Measurements from ENCODE around the gene ALDH4A1. TPM values are rescaled to one million over a fixed set of nuclear protein-coding genes. Genes with fewer than 3 reads are reported as not detected.

ALDH4A1 gene
- total and polyA plus RNA-seq, 2 of the 4 experiments (the other 2 are of a cell fraction): 8.6 to 21.1 TPM

GRCh38 chr1:18886003-18886335 is 16.4 kb downstream of the ALDH4A1 start:
- Histone ChIP-seq H2BK15ac (ENCODE audit: low read depth, low read length) (no peak overlapping the region; the same call in 2 of the 3 replicates), H3K9me1 (ENCODE audit: insufficient read depth, low read length) (peaks cover 5% of the 10 kb centered on the region), H3K56ac (ENCODE audit: extremely low read depth, insufficient read depth, low read length) (no peak overlapping the region), H3K14ac (replicated peaks; ENCODE audit: low read depth, low read length) (0 out of 2 replicates have a peak overlapping the region, but pooled peaks have one; percentile 40), H3K4me2 (ENCODE audit: low read depth, low read length) (no peak overlapping the region), H3K36me3 (ENCODE audit: control insufficient read depth, insufficient read depth, low read length) (peaks cover 3% of the 10 kb centered on the region; the same call in 1 of the 2 replicates), H2BK20ac (ENCODE audit: low read depth, low read length) (no peak overlapping the region), H2AFZ (replicated peaks; ENCODE audit: low read length, poor library complexity) (peak overlapping the region; percentile 70), H2AK5ac (ENCODE audit: low read depth, low read length) (peak overlapping the region; percentile 80), H4K5ac (ENCODE audit: low read depth, low read length) (peak overlapping the region; percentile 26; the same call in 1 of the 2 replicates), H4K20me1 (ENCODE audit: insufficient read depth, low read length) (no peaks in the 10 kb centered on the region; the same call in none of the 2 replicates), H3K23ac (ENCODE audit: low read depth, low read length) (no peak overlapping the region), H4K8ac (ENCODE audit: low read depth in 2 of 2, low read length in 2 of 2) (no peak overlapping the region), H3K4me3 (ENCODE audit: insufficient read depth, low read depth, low read length) (no peak overlapping the region), H2BK120ac (ENCODE audit: low read depth, low read length) (no peak overlapping the region), H4K91ac (ENCODE audit: insufficient read depth, low read depth, low read length) (no peak overlapping the region; the same call in 1 of the 2 replicates), H2AK9ac (replicated peaks; ENCODE audit: low read depth, low read length, poor library complexity) (peak overlapping the region; percentile 74), H2BK5ac (ENCODE audit: low read depth, low read length, poor library complexity, severe bottlenecking) (peak overlapping the region; percentile 27), H3K9me3 (ENCODE audit: control insufficient read depth, insufficient read depth, low read length) (no peaks in the 10 kb centered on the region), H3K79me1 (ENCODE audit: low read depth in 1 of 2, low read length in 2 of 2) (no peaks in the 10 kb centered on the region), H3K4ac (ENCODE audit: low read depth, low read length) (no peak overlapping the region), H3K27ac (ENCODE audit: insufficient read depth, low read length) (no peak overlapping the region), H3K4me1 (ENCODE audit: control insufficient read depth, insufficient read depth, low read length) (peaks cover 9% of the 10 kb centered on the region), H3K27me3 (ENCODE audit: control insufficient read depth, insufficient read depth, low read length) (no peaks in the 10 kb centered on the region), H3K9ac (ENCODE audit: low read depth, low read length) (no peak overlapping the region), H3K18ac (ENCODE audit: low read depth, low read length) (no peak overlapping the region)
- ChIA-PET POLR2A (ENCODE audit: unreplicated experiment) (interaction anchor here (0.6 kb wide), 1 partner anchor 75 kb away, joined by 5 read pairs; no protein-coding TSS in a partner anchor), CTCF (interaction anchor here (1.5 kb wide), 1 partner anchor 10 kb away, joined by 4 read pairs; no protein-coding TSS in a partner anchor)
- no TSS peak for BruUV-seq (replicated peaks)
- intact Hi-C loops (cut with micrococcal nuclease) (no loop called here), dilution Hi-C loops (cut with HindIII; ENCODE audit: low sequenced_read_pairs, unreplicated experiment) (no loop called here), in situ Hi-C loops (cut with MboI; ENCODE audit: low sequenced_read_pairs) (no loop called here)
- ATAC-seq (ENCODE audit: low read depth) (peak; percentile 31), DNase-seq (peak; percentile 59)
- 100% methylated on average over 1 of the region's 1 CpG; no CpG with 5 or more reads in 1 of the 2 experiments for WGBS, 2 experiments (ENCODE audit: extremely low coverage in 2 of 2, insufficient read length in 1 of 2)
- TF ChIP-seq MAZ (IDR thresholded peaks at IDR 0.05; ENCODE audit: borderline replicate concordance, low read depth, low read length) (peak; percentile 47; the same call in 1 of the 2 replicates), POLR2A (IDR thresholded peaks at IDR 0.05; ENCODE audit: low read depth, low read length) (no peak), RCOR1 (IDR thresholded peaks at IDR 0.05; ENCODE audit: insufficient replicate concordance, low read length) (no peak), MAFK (IDR thresholded peaks at IDR 0.05; ENCODE audit: low read depth, low read length) (peak; percentile 49; the same call in 1 of the 2 replicates), CTCF (conservative IDR thresholded peaks at IDR 0.05; ENCODE audit: low read depth, low read length) (no peak)
